Pons (tissue), 1 donor: Measurements from ENCODE around the gene ELMO1.

ENCODE experiments used
- DNase-seq: peaks from one replicate; pipeline ENCODE4 v3.0.0-alpha.2; 2016; ENCODE audit warnings: low spot score

The ELMO1 gene

DNA sequence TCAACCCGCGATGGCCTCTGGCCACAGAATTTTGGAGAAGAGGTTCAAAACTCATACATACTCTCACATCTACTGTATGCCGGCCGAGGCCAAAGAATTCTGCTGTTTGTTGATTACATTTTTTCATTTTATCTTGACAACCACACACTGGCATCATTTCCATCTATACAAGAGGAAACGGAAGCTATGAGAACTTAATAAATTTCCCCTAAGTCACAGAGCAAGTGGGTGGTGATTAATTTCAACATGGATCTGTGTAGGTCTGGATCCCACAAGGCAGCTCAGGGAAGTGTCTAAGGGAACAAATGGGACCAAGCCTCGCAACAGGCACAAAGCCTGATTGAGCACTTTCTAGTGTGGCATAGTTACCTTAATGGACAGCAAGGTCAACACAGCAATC is 18.0 kb downstream of the ELMO1 start:
- DNase-seq: no peak

DNA sequence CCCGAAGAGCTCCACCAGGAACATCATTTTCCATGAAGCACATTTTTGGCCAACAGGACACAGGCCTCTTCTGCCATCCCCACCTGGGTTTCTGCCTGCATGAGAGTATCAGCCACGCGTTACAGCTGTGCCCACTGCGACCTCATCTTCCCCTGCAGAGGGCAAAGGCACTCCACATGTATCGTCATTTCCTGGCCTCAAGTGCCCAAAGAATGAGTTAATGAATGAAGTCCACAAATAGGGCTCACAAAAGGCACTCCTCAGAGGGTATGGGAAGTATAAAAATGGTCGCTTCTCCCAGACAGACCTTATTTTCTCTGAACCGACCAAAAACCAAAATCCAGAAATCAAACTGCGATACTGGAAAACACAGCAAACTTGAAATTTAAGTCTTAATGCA is 18.5 kb downstream of the ELMO1 start:
- DNase-seq: no peak

DNA sequence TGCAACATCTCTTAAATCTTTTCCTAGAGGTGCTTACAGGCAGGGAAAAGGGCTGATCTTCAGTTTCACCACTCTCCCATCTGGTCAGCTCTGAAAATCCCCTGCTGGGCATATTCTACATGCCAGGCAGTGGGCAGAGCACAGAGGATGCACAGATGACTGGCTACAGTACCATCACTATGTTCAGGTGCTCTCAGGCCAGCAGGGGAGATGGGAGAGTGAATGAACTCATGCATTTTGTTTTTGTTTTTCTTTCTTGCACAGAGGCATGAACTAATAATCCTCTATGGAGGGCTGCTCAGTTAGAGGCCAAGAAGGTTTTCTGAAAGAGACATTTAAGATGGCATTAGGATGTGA is 19.3 kb downstream of the ELMO1 start:
- no peak for DNase-seq

DNA sequence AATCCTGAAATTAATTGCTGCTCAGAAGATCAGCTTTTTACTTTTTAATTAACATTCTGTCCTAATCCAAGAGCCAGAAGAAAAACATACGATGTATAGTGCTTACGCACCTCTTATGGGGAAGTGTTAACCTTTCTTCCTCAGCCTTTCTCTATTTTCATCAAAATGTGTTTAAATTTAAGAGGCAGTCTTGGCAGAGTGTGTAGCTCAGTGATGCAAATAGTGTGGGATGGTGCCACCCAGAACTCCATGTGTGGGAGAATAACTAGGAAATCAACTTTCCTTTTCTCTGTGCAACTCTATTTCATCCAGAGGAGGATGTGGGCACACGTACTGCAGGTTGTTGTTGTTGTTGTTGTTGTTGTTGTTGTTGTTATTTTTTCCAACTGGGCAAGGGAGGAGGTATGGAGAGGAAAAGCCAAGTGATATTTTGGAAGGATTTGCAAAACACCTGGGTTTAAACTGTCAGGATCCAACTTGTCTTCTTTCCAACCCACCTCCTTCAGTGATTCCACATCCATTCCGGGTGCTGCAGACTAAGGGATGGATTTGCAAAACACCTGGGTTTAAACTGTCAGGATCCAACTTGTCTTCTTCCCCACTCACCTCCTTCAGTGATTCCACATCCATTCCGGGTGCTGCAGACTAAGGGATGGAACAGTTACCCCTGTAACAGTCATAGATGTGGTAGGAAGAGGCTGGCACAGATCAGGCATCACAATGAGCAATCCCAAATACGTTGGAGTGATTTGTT is 19.8 kb downstream of the ELMO1 start:
- DNase-seq: no peak

DNA sequence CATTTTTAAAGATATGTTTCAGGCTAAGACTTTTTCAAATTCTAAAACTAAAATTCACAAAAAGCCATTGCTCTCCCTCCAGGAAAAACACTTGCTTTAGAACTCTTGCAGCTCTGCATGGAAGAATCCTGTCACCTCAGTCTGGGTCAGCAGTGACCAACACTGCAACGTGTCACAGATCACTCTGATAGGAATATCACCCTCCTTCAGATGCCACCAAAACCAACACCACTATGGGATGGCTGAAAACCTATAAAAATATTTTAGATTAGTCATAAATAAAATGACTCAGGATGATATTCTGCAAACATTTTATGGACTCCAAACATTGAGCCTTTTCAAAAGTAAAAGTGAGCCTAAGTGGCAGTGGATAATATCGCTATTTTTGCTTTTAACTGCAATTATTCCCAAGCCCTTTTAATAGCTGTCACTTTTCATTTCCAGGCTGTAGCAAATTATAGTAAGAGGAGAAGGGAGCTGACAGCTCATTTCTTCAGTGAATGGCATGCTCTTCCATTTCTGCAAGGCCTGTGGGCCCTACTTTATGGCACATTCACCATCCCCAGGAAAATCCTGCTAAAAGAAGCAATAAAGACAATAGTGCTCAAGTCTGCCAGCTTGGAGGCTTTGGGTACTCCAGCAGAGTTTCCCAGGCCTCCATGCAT is 21.3 kb downstream of the ELMO1 start:
- DNase-seq: no peak

DNA sequence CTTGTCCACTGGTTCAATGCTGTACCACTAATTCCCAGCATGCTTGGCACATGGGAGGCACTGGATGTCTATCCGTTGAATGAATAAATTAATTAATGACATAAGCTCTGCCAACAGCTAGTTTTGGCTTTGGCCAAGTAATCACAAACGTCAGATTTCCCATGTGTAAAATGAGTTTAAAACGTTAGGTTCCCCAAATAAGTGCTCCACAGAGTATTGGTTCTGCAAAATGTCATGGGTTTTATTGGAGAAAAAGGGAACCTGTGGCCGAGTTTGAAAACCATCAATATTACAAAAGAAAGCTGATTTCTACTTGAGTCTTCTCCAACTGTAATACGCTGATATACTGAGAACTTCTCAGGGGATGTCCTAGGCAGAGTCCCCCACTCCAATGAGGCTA is 23.2 kb downstream of the ELMO1 start:
- DNase-seq: peak; percentile 71

DNA sequence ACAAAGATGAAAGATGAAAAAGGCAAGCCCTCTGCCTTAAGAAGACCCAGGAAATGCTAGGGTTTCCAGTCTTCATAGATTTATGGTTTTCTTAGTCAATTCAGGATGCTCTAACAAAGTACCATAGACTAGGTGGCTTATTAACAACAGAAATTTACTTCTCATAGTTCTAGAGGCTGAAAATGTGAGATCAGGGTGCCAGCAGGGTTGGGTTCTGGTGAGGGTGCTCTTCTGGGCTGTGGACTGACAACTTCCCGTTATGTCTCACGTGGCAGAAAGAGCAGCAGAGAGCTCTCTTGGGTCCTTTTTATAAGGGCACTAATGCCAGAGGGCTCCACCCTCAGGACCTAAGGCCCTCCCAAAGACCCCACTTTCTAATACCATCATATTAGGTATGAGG is 23.7 kb downstream of the ELMO1 start:
- no peak for DNase-seq

DNA sequence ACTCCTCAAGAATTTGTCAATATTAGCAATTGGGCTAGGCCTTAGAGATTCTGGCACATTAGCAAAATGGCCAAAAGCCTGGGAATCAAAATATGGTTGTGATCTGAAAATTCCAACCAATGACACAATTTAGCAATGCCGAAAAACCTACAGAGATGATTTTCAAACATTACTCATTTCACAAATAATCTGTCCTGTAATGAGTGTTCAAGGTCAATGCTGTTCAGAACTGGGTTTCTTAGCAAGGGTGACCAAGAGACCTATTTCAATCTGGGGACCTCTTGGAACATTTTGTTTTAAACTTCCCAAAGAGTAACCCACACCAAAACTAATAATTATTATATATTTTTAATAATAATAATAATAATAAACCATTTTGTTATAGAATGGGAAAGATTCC is 24.1 kb downstream of the ELMO1 start:
- no peak for DNase-seq

DNA sequence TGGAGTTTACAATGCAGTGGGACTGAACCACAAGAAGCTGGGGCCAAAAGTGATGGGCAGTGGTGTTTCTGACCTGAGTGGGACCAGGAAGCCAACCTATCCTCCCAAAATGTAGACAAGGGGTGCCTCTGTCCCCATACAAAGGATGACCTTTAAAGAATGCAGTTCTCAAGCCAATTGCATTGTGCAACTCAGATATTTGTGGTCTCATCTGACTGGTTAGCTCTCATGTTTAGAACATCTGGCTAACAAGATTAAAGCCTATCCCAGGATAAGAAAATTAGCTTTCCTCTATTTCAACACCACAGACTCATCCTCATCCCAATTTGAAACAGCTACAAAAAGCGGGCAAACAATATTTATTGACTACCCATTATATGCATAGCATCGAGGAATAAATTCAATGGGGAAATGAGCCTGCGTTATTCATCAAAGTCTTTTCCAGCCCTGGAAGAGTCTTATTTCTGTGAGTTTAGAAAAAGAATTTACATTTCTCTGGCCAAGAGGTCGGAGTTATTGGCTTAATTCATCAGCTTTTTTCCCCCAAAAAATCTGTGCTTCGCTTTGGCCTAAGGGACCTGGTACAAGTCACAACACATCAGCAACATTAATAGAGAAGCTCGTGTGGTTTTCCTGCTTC is 26.7 kb downstream of the ELMO1 start:
- DNase-seq: no peak

DNA sequence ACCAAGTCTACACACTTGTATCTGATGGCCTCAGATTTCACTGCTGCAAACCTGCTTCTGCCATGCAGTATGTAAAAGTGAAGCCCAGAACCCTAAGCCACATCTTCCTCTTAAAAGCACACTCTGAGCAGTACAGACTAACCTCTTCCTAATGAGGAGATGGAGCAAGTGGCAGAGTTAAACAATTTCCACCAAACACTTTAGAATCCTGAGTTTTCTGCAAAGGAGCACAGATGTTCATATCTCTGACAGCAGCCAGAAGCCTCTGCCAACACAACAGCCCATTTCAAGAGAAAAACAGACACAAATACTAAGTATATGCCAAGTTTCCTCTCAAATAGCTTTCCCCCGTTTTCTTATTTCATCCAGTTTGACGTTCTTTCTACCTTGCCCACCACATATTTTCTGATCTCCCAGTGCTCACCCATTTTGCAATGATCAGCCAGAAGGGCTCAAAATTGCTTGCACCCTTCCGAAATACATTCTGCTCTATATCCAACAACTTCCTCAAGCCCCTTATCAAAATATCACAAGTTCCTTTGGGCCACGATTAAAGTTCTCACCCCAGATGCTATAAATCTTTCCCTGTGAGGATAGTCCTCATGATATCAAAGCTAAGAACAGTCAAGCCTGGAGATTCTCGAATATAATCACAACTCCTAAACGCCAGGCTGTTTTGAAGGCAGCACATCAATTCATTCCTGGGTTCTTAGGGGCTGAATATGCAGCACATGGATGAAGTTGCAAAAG is 27.5 kb downstream of the ELMO1 start:
- DNase-seq: peak; percentile 72

DNA sequence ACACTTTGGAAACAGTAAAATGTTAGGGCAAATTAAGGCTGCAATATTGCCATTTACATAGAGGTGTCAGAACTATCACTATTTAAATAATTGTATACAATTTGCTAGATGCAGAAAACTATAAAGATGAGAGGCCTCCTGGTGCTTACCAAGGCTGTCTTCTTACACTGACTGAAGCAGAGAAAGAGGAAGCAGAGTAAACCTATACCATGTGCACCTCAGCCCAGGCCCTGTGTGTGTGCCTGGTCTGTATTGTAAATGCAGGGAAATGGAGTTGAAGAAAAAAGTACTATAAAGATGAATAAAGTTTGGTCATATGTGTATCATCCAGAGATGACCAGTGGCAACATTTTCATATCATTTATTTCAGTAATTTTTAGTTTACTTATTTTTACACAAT is 29.2 kb downstream of the ELMO1 start:
- DNase-seq: no peak

DNA sequence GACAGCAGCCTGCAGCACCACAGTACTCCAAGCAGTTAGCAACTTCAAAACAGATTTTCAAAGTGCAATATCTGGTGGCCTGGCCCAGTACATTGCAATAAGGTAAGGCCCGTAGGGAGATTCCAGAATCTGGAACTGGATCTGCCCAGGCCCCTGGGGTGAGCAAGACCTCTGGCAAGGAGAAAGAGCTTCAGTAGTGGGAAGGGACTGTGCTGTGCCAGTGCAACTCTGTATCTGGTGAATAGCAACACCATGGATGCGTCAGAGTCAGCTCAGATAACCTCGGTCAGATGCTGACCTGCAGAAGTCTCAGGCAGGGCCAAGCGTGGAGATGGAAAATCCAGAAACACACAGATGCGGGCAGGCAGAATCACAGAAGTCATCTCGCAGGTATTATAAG is 30.3 kb downstream of the ELMO1 start:
- DNase-seq: no peak

DNA sequence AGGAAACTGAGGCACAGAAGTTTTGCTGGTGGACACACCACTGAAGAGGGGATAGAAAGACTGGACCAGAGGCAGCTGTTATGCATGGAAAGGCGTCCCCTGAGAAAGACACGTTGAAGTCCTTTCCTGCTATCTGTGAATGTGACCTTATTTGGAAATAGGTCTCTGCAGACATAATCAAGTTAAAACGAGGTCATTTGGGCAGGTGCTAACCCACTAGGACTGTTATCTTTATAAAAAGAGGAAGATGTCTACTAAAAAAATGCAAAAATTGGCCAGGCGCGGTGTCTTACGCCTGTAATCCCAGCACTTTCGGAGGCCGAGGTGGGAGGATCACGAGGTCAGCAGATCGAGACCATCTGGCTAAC is 31.6 kb downstream of the ELMO1 start:
- DNase-seq: no peak

DNA sequence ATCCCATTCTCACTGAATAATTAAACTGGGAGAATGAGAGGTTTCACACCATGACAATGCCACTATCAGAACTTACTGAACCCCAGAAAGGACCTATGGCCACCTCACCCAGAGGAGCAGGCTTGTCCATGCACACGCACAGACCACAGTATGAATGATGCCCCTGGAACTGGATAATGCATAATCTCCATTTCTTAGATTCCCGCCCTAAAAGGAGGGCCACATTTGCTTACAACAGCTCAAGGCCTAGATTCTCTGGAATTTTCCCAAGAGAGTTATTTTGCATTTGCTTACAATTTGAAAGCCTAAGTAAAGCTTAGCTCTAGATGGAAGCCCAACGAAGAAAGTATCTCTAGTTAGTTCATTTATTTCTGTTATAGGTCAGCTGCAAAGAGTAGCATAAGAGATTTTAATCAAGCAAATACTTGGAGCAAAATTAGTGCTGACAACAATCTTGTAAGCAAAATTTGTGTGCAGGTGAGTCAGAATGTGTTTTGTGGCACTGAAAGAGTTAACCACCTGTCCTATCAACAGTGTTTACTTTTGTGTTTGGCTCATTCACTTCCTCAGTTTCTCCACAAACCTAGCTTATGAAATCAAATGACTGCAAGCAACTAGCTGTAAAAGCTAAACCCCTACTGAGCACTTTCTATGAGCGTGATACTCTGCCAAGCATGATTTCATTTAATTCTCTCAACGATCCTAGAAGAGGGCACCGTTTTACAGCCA is 32.1 kb downstream of the ELMO1 start:
- no peak for DNase-seq

DNA sequence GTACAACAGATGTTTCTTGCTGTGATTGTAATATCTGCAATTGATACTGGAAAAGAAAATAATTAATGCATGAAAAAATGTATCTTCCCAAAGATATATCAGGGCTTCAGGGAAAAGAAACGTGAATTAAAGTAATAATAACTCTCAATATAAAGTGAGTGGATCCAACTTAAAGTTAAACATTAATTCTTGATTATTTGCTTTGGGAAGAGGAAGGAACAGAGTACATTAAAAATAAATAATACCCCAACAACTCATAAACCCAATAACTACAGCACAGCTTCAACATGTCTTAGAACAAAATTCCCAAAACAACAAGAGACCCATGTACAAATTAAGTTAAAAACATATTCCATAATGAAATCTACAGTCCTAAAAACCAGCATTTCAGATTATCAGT is 33.0 kb downstream of the ELMO1 start:
- no peak for DNase-seq

DNA sequence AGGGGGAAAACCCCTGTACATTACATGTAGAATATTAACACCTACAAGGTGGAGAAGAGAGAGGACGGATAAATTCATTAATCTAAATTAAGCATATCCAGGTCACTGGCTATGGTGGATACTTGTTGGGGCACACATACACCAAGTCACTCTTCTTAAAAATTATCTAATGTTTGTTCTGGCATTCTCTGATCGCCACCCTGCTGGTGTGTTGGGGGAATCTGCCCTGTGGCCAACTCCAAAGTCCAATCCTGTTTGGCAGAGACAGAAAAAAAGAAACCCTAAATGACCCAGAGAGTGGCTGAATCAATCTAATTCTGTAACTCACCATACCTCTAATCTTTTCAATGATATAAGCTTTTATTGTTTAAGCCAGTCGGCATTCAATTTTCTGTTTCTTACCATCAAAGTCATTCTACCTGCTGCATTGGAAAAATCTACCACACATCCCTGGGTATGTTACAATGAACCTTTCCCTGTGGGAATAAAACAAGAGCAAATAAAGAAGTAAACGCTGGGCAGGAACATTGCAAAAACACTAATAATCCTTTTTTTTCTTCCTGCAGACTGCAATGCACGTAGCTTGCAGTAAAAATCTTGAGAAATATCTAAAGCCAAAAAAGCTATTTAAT is 34.2 kb downstream of the ELMO1 start:
- no peak for DNase-seq

DNA sequence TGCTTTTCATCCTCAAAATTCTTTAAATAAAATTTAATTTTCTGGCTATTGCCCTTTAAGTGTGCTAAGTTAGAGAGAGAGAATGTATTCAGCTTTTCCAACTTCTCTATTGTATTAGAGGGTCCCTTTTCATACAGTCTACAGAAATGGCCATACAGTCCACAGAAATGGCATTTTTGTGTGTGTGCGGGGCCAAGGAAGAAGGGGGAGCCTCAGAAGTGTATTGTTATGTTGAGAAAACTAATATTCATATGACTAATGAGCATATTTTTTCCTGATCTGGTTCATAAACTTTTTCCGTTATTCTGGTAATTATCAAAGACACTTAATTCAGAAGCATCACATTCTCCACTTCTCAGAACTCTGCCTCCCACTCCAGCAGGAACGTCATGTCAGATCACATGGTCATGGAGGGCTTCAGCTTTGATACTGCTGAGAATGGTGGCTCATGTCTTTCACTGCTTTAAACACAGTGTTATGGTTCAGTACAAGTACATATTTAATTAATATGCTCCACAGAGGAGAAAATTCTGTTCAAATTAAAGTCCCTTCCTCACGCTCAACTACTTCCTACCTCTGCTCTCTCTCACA is 37.1 kb downstream of the ELMO1 start:
- no peak for DNase-seq

DNA sequence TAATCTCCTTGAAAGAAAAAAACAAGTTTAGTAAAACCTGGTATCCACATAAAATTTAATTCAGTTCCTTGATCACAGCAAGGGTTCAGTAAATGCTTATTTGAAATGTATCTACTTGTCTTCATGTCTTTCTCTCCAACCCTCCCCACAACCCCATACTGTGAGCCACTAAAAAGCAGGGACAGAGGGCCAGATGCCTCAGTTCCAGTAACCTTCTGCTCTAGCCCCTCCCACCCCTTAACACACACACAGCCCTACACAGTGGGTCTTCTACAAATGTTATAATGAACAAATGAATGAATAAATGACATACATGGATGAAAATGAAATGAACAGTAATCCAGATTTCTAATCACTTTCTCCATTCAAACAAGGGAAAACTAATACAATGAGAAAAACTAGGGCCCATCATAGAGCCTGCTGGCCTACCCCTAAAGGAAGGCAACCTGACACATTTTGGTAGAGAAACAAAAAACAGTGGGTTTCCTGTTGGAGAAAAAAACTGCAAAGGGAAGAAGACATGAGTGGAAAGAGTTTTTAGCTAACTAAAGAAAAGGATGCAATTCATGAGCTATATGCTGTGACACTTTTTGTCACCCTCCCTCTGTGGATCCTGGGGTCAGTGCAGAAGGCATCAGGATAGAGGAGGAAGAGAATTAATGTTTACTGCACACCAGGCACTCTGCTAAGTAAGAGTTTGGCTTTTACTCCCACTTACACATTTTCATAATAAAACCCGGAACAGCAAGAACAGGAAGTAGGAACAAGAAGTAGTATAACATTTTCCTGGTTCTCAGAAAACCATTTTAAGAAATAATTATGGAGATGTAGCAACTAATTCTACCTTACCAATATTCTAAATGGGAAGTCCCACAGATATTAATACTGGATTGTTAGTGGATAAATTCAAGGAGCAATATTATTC is 38.1 kb downstream of the ELMO1 start:
- DNase-seq: no peak

DNA sequence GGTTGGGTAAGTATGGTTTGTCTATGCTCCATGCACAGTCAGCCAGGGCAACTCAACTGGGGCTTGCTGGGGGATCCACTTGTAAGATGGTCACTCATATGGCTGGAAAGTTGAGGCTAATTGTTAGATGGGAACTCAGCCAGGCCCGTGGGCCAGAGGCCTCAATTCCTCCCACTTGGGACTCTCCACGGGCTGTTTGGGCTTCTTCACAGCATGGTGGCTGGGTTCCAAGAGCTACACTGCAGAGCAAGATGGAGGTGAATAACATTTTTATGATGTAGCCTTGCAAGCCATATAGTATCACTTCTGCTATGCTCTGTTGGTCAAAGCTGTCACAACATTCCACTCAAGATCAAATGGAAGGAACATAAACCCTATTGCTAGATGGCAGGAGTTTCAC is 39.2 kb downstream of the ELMO1 start:
- DNase-seq: no peak
